ENCODE results near the gene CPXM2.

- TF ChIP-seq EHF (CRISPR knock-in tag; IDR thresholded peaks at IDR 0.05), result no peak
- no peak for TF ChIP-seq CTCF (IDR thresholded peaks at IDR 0.05)
- no peak for TF ChIP-seq MYC (IDR thresholded peaks at IDR 0.05; ENCODE audit: borderline replicate concordance, low read length)
- no peak for TF ChIP-seq POLR2AphosphoS2 (conservative IDR thresholded peaks at IDR 0.05; ENCODE audit: low read length)
- TF ChIP-seq, protein P1, sequence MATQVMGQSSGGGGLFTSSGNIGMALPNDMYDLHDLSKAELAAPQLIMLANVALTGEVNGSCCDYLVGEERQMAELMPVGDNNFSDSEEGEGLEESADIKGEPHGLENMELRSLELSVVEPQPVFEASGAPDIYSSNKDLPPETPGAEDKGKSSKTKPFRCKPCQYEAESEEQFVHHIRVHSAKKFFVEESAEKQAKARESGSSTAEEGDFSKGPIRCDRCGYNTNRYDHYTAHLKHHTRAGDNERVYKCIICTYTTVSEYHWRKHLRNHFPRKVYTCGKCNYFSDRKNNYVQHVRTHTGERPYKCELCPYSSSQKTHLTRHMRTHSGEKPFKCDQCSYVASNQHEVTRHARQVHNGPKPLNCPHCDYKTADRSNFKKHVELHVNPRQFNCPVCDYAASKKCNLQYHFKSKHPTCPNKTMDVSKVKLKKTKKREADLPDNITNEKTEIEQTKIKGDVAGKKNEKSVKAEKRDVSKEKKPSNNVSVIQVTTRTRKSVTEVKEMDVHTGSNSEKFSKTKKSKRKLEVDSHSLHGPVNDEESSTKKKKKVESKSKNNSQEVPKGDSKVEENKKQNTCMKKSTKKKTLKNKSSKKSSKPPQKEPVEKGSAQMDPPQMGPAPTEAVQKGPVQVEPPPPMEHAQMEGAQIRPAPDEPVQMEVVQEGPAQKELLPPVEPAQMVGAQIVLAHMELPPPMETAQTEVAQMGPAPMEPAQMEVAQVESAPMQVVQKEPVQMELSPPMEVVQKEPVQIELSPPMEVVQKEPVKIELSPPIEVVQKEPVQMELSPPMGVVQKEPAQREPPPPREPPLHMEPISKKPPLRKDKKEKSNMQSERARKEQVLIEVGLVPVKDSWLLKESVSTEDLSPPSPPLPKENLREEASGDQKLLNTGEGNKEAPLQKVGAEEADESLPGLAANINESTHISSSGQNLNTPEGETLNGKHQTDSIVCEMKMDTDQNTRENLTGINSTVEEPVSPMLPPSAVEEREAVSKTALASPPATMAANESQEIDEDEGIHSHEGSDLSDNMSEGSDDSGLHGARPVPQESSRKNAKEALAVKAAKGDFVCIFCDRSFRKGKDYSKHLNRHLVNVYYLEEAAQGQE (IDR thresholded peaks at IDR 0.05), result no peak
- no peak for TF ChIP-seq RAD21 (conservative IDR thresholded peaks at IDR 0.05 in 1 of 2, IDR thresholded peaks at IDR 0.05 in 1 of 2)
- TF ChIP-seq PHF8 (IDR thresholded peaks at IDR 0.05; ENCODE audit: borderline replicate concordance, low read depth), result no peak
- TF ChIP-seq JUNB (IDR thresholded peaks at IDR 0.05), result no peak
- no peak for TF ChIP-seq EP300 (IDR thresholded peaks at IDR 0.05)
- no peak for TF ChIP-seq SMC3 (IDR thresholded peaks at IDR 0.05)
Measured at GRCh38 chr10:123935680-123936079, 44.1 kb upstream of the CPXM2 start.
